Parathyroid adenoma (tissue), 2 donors: ENCODE measurements around the gene CDYL2.

Source experiments
- H2AFZ ChIP-seq: fragments of 300-600 bp; sonication (generic); one replicate; pipeline ENCODE4 v1.7.0; 2017; ENCODE audit warnings: antibody characterized with exemption, mild to moderate bottlenecking
- H3K27ac ChIP-seq: fragments of 300-600 bp; sonication (generic); one replicate; pipeline ENCODE4 v1.7.0; 2017
- H3K27me3 ChIP-seq: fragments of 300-600 bp; sonication (generic); one replicate; pipeline ENCODE4 v1.7.0; 2017; ENCODE audit warnings: low read length; ENCODE audit not compliant: control insufficient read depth, insufficient read depth
- H3K36me3 ChIP-seq: fragments of 300-600 bp; sonication (generic); one replicate; pipeline ENCODE4 v1.7.0; 2017; ENCODE audit warnings: low read length; ENCODE audit not compliant: control insufficient read depth, insufficient read depth
- H3K4me1 ChIP-seq: fragments of 300-600 bp; sonication (generic); one replicate; pipeline ENCODE4 v1.7.0; 2017; ENCODE audit warnings: control low read depth
- H3K4me2 ChIP-seq: fragments of 300-600 bp; sonication (generic); one replicate; pipeline ENCODE4 v1.7.0; 2017; ENCODE audit warnings: low read length
- H3K4me3 ChIP-seq: fragments of 300-600 bp; sonication (generic); one replicate; pipeline ENCODE4 v1.7.0; 2017; ENCODE audit warnings: low read depth, low read length
- H3K79me2 ChIP-seq: fragments of 300-600 bp; sonication (generic); one replicate; pipeline ENCODE4 v1.7.0; 2017; ENCODE audit warnings: control low read depth
- H3K9ac ChIP-seq: fragments of 300-600 bp; sonication (generic); one replicate; pipeline ENCODE4 v1.7.0; 2017; ENCODE audit warnings: mild to moderate bottlenecking
- H3K9me3 ChIP-seq: fragments of 300-600 bp; sonication (generic); one replicate; pipeline ENCODE4 v1.7.0; 2017; ENCODE audit warnings: low read length; ENCODE audit not compliant: control insufficient read depth
- TF ChIP-seq, protein P1 (sequence below): fragments of 300-600 bp; sonication (generic); IDR thresholded peaks from one replicate; pipeline ENCODE4 v1.7.0; 2017; ENCODE audit warnings: antibody characterized with exemption, mild to moderate bottlenecking
- donor health status: primary hyperparathyroidism.

The CDYL2 gene

DNA sequence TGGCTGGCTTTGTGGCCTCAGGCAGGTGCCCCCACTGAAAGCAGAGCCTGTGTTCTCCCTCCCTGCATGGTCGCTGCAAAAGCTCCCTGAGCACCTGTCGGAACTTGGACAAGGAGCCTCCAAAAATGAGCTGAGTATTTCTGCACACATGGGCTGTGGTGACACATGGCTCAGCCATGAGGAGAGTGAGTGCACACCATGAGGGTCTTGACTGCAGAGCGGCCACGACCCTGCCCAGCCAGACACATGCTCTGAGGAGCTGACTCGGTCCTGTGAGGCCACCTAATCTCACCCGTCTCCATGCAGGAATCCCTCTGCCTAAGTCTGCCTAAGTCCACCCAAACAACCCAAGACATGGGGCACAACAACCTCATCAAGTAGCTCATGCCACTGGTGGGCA, 134.7 kb downstream of the CDYL2 start:
- Histone ChIP-seq H3K9me3 (no peaks in the 10 kb centered on the region), H3K27ac (no peak overlapping the region), H3K4me3 (no peak overlapping the region), H3K79me2 (no peaks in the 10 kb centered on the region), H3K4me2 (no peak overlapping the region), H3K36me3 (no peaks in the 10 kb centered on the region), H3K4me1 (no peaks in the 10 kb centered on the region), H3K9ac (no peak overlapping the region), H3K27me3 (no peaks in the 10 kb centered on the region), H2AFZ (no peak overlapping the region)
- TF ChIP-seq, protein P1, sequence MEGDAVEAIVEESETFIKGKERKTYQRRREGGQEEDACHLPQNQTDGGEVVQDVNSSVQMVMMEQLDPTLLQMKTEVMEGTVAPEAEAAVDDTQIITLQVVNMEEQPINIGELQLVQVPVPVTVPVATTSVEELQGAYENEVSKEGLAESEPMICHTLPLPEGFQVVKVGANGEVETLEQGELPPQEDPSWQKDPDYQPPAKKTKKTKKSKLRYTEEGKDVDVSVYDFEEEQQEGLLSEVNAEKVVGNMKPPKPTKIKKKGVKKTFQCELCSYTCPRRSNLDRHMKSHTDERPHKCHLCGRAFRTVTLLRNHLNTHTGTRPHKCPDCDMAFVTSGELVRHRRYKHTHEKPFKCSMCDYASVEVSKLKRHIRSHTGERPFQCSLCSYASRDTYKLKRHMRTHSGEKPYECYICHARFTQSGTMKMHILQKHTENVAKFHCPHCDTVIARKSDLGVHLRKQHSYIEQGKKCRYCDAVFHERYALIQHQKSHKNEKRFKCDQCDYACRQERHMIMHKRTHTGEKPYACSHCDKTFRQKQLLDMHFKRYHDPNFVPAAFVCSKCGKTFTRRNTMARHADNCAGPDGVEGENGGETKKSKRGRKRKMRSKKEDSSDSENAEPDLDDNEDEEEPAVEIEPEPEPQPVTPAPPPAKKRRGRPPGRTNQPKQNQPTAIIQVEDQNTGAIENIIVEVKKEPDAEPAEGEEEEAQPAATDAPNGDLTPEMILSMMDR, result no peak

DNA sequence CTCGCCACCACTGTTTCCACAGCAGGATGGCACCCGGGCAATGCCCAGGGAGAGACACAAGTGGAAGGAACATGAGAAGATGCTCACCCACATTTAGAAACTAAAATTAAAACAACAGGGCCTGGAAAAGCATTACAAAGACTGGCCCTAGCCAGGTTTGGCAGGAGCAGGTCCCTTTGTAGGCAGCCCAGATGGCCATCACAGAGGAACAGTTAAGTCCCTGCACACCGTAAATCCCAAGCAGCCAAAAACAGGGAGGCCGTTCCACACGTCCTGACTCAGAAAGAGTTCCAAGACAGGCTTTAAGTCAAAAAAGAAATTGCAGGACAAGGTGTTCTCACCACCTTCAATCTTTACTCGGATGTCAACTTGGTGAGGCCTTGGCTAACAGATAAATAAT, 136.5 kb downstream of the CDYL2 start:
- Histone ChIP-seq H3K4me2 (no peak overlapping the region), H3K27me3 (no peaks in the 10 kb centered on the region), H3K79me2 (no peaks in the 10 kb centered on the region), H3K27ac (no peak overlapping the region), H3K36me3 (no peaks in the 10 kb centered on the region), H2AFZ (no peak overlapping the region), H3K4me1 (no peaks in the 10 kb centered on the region), H3K9me3 (no peaks in the 10 kb centered on the region), H3K4me3 (no peak overlapping the region), H3K9ac (no peak overlapping the region)
- TF ChIP-seq, protein P1, result no peak

DNA sequence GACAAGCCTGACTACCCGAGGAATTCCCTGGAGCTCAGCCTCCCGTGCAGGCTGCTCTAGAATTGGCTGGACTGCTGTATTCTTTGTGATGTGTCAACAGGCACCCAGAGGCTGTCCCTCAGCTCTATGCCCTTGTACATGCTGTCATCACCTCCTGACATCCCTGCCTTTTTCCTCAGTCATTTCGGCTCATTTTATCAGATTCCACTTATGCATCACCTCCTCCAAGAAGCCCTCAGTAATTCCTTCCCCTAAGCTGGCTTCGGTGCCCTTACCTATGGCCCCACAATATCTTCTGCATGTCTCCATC, 137.2 kb downstream of the CDYL2 start:
- H3K79me2 ChIP-seq, result no peaks in the 10 kb centered on the region
- H3K4me2 ChIP-seq, result no peak overlapping the region
- no peak overlapping the region for H3K4me3 ChIP-seq
- no peaks in the 10 kb centered on the region for H3K4me1 ChIP-seq
- H2AFZ ChIP-seq, result no peak overlapping the region
- TF ChIP-seq, protein P1, result no peak
- H3K27me3 ChIP-seq, result no peaks in the 10 kb centered on the region
- H3K27ac ChIP-seq, result no peak overlapping the region
- H3K9ac ChIP-seq, result no peak overlapping the region
- no peaks in the 10 kb centered on the region for H3K9me3 ChIP-seq
- H3K36me3 ChIP-seq, result no peaks in the 10 kb centered on the region

DNA sequence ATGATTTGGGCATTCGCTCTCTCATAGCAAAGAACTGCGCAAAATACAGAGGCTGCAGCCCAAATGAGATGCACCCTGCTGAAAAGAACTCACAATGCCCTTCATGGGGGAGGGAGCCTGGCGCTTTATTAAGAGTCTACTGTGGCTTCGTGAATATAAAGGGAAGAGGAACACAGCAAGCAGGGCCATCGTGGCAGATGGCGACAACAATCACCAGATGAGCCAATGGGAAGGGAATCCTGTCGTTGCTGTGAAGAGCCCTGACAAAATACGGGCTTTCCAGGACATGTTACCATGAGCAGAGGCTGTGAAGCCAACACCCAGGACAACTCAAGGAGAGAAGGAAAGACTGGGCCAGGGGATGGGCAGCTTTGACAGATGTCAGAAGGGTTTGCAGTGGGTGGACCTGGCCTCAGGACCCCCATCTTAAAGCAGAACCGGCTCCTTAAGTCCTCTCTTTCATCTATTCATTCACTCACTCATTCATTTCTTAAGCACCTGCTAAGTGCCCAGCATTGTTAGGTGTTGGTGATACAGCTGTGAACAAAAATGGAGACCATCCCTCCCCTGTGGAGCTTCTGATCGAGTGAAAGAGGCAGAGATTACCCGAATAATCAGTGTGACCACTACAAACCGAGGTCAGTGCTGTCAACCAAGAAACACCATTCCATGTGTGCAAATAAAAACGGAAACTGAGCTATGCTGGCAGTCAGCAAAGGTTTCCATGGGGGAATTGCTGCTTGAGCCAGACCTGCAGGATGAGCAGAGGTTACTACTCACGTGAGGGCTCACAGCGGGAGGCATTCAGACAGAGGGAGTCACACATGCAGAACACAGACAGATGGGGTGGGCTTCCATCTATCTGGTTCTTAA, 137.8 kb downstream of the CDYL2 start:
- no peak overlapping the region for H3K9ac ChIP-seq
- TF ChIP-seq, protein P1, result no peak
- no peak overlapping the region for H3K4me2 ChIP-seq
- no peak overlapping the region for H2AFZ ChIP-seq
- no peaks in the 10 kb centered on the region for H3K27me3 ChIP-seq
- H3K4me1 ChIP-seq, result no peaks in the 10 kb centered on the region
- no peaks in the 10 kb centered on the region for H3K79me2 ChIP-seq
- no peak overlapping the region for H3K27ac ChIP-seq
- no peak overlapping the region for H3K4me3 ChIP-seq
- no peaks in the 10 kb centered on the region for H3K36me3 ChIP-seq
- H3K9me3 ChIP-seq, result no peaks in the 10 kb centered on the region

DNA sequence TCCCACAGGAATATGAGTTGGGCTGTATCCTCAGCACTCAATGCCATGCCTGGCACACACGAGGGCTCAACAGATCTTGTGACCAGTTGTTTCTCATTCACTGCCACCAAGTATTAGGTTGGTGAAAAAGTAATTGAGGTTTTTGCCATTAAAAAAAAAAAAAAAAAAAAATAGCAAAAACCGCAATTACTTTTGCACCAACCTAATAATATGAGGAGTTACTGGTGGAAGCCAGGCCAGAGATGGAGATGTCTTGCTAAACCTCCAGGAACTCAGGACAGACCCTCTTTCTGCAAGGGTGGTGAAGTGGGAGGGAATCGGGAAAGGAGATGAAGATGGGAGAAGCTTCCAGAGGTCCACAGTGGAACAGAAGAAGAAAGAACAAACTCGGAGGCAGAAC, 139.0 kb downstream of the CDYL2 start:
- H3K4me3 ChIP-seq, result no peak overlapping the region
- H3K36me3 ChIP-seq, result no peaks in the 10 kb centered on the region
- no peaks in the 10 kb centered on the region for H3K9me3 ChIP-seq
- no peak overlapping the region for H3K4me2 ChIP-seq
- no peaks in the 10 kb centered on the region for H3K27me3 ChIP-seq
- no peak overlapping the region for H2AFZ ChIP-seq
- H3K79me2 ChIP-seq, result no peaks in the 10 kb centered on the region
- no peaks in the 10 kb centered on the region for H3K4me1 ChIP-seq
- no peak overlapping the region for H3K27ac ChIP-seq
- no peak overlapping the region for H3K9ac ChIP-seq
- TF ChIP-seq, protein P1, result no peak
